ENCODE results near the gene PTPN18. TPM values are rescaled to one million over a fixed set of nuclear protein-coding genes. Genes with fewer than 3 reads are reported as not detected.

Gene PTPN18
- total RNA-seq, 4 donors from 2014 or later, result 18.0 to 72.4 (median 28.4) TPM

GRCh38 chr2:130373808-130374365 lies 18.0 kb downstream of the PTPN18 start:
- no peak for TF ChIP-seq EP300 (IDR thresholded peaks at IDR 0.05)
- TF ChIP-seq, protein P1, sequence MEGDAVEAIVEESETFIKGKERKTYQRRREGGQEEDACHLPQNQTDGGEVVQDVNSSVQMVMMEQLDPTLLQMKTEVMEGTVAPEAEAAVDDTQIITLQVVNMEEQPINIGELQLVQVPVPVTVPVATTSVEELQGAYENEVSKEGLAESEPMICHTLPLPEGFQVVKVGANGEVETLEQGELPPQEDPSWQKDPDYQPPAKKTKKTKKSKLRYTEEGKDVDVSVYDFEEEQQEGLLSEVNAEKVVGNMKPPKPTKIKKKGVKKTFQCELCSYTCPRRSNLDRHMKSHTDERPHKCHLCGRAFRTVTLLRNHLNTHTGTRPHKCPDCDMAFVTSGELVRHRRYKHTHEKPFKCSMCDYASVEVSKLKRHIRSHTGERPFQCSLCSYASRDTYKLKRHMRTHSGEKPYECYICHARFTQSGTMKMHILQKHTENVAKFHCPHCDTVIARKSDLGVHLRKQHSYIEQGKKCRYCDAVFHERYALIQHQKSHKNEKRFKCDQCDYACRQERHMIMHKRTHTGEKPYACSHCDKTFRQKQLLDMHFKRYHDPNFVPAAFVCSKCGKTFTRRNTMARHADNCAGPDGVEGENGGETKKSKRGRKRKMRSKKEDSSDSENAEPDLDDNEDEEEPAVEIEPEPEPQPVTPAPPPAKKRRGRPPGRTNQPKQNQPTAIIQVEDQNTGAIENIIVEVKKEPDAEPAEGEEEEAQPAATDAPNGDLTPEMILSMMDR (IDR thresholded peaks at IDR 0.05), result no peak
- no peak for TF ChIP-seq POLR2AphosphoS5 (IDR thresholded peaks at IDR 0.05)
- TF ChIP-seq POLR2A (IDR thresholded peaks at IDR 0.05), result no peak
- H3K36me3 ChIP-seq, result no peaks in the 10 kb centered on the region
- WGBS, result 100% methylated on average over 3 of the region's 3 CpGs
- peaks cover 24% of the 10 kb centered on the region for H3K4me1 ChIP-seq
- H3K9me3 ChIP-seq, result no peaks in the 10 kb centered on the region
- DNase-seq (ENCODE audit: low spot score in 2 of 2), result no peak
- no peaks in the 10 kb centered on the region for H3K27me3 ChIP-seq
- no peak overlapping the region for H3K27ac ChIP-seq
- H3K4me3 ChIP-seq, result peak overlapping the region; percentile 68

DNA sequence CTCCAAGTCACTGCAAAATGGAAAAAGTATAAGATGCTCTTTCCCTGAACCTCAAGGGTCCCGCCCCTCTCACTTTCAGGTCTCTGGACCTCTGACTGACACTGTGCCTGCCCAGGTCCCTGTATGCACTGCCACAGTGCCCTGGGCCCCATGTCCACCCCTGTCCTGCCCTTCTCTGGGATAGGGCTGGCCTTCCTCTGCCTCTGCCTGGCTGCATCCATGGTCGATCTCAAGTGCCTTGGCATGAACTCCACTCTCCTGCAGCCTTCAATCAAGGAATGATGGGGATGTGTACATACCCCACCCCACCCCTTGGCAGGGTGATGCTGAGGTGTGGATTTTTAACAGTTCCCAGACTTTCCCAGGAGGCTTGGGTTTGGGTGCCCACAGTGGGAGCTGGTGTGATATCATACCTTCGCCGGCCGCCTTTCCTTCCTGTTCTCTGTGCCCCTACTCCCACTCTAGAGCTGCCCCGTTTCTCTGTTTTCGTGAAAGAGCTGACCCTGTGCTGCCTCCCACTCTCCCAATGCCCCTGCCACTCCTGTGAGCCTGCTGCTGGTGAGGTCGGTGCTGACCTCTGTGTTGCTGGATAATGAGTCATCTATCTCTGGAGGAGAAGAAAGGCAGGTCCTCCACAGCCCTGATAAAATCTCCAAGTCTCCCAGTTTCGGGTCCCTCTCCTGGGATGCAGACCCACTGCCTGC lies 18.9 kb downstream of the PTPN18 start:
- Histone ChIP-seq H3K27ac (no peak overlapping the region), H3K9me3 (no peaks in the 10 kb centered on the region), H3K36me3 (no peaks in the 10 kb centered on the region), H3K27me3 (no peaks in the 10 kb centered on the region), H3K4me1 (peaks cover 24% of the 10 kb centered on the region), H3K4me3 (no peak overlapping the region)
- DNase-seq (ENCODE audit: low spot score in 2 of 2), result no peak
- TF ChIP-seq POLR2AphosphoS5 (IDR thresholded peaks at IDR 0.05), result no peak
- TF ChIP-seq, protein P1 (IDR thresholded peaks at IDR 0.05), result no peak
- no peak for TF ChIP-seq POLR2A (IDR thresholded peaks at IDR 0.05)
- TF ChIP-seq EP300 (IDR thresholded peaks at IDR 0.05), result no peak
- 75% methylated on average over 9 of the region's 9 CpGs for WGBS

- Histone ChIP-seq H3K36me3 (no peaks in the 10 kb centered on the region), H3K4me1 (peaks cover 24% of the 10 kb centered on the region), H3K27me3 (no peaks in the 10 kb centered on the region), H3K4me3 (no peak overlapping the region), H3K27ac (no peak overlapping the region), H3K9me3 (no peaks in the 10 kb centered on the region)
- DNase-seq (ENCODE audit: low spot score in 2 of 2), result no peak
- TF ChIP-seq, protein P1 (IDR thresholded peaks at IDR 0.05), result no peak
- TF ChIP-seq EP300 (IDR thresholded peaks at IDR 0.05) (no peak), POLR2AphosphoS5 (IDR thresholded peaks at IDR 0.05) (no peak), POLR2A (IDR thresholded peaks at IDR 0.05) (no peak)
- WGBS, result 93% methylated on average over 19 of the region's 19 CpGs
Observed at GRCh38 chr2:130375291-130376266, 19.7 kb downstream of the PTPN18 start.

- H3K36me3 ChIP-seq, result no peaks in the 10 kb centered on the region
- peaks cover 19% of the 10 kb centered on the region for H3K4me1 ChIP-seq
- H3K27me3 ChIP-seq, result no peaks in the 10 kb centered on the region
- no peak overlapping the region for H3K27ac ChIP-seq
- no peak overlapping the region for H3K4me3 ChIP-seq
- DNase-seq (ENCODE audit: low spot score in 2 of 2), result no peak
- H3K9me3 ChIP-seq, result no peaks in the 10 kb centered on the region
- WGBS, result 68% methylated on average over 11 of the region's 11 CpGs
- no peak for TF ChIP-seq POLR2A (IDR thresholded peaks at IDR 0.05)
- no peak for TF ChIP-seq EP300 (IDR thresholded peaks at IDR 0.05)
- TF ChIP-seq, protein P1 (IDR thresholded peaks at IDR 0.05), result no peak
- no peak for TF ChIP-seq POLR2AphosphoS5 (IDR thresholded peaks at IDR 0.05)
Observed at GRCh38 chr2:130376433-130377293, 20.8 kb downstream of the PTPN18 start.
